Effector CD8-positive, alpha-beta T cell (primary cell): ENCODE measurements around the gene WDTC1.
A peak's percentile ranks its signal among the peaks of the same experiment; 100 is the strongest.
"Not testable (repeated sequence)": the region's sequence is repeated elsewhere in the genome, so short reads cannot be mapped to it uniquely, and the experiment has no call there.

ENCODE experiments used
- DNase-seq: peaks from one replicate; lab custom pipeline; 2025; lab: John Stamatoyannopoulos, UW
- total RNA-seq, 4 experiments: gene quantifications; one replicate each; lab custom pipeline; 2026; lab: John Stamatoyannopoulos, UW

The WDTC1 gene
- total RNA-seq, result 80.7 to 140 (median 116) reads per million in 4 experiments

GRCh38 chr1:27234049-27234882, at the start of gene WDTC1:
Gene WDTC1 (plus strand): TSS chr1:27234632. CDS start chr1:27261055, 26,423 bp downstream.
- DNase-seq, result peak; percentile 96

- not testable (repeated sequence) for DNase-seq
Observed at GRCh38 chr1:27184665-27185064, 49.8 kb upstream of the WDTC1 start.

GRCh38 chr1:27192039-27192529, 42.3 kb upstream of the WDTC1 start:
- DNase-seq, result no peak

- no peak for DNase-seq
Observed at GRCh38 chr1:27193194-27193593, 41.2 kb upstream of the WDTC1 start.

GRCh38 chr1:27201295-27201694, 33.1 kb upstream of the WDTC1 start:
- no peak for DNase-seq

- no peak for DNase-seq
Observed at GRCh38 chr1:27203946-27204345, 30.5 kb upstream of the WDTC1 start.

GRCh38 chr1:27207238-27207637, 27.2 kb upstream of the WDTC1 start:
- DNase-seq, result not testable (repeated sequence)

GRCh38 chr1:27208143-27208850, 26.1 kb upstream of the WDTC1 start:
- DNase-seq, result not testable (repeated sequence)

- DNase-seq, result no peak
Observed at GRCh38 chr1:27216466-27216865, 18.0 kb upstream of the WDTC1 start.

GRCh38 chr1:27217401-27217800, 17.0 kb upstream of the WDTC1 start:
- no peak for DNase-seq

GRCh38 chr1:27218736-27219135, 15.7 kb upstream of the WDTC1 start:
- DNase-seq, result no peak

- no peak for DNase-seq
Observed at GRCh38 chr1:27220096-27220495, 14.3 kb upstream of the WDTC1 start.

- not testable (repeated sequence) for DNase-seq
Observed at GRCh38 chr1:27220702-27221497, 13.5 kb upstream of the WDTC1 start.

GRCh38 chr1:27225621-27226020, 8.8 kb upstream of the WDTC1 start:
- no peak for DNase-seq

GRCh38 chr1:27227765-27228164, 6.7 kb upstream of the WDTC1 start:
- DNase-seq, result no peak

- no peak for DNase-seq
Observed at GRCh38 chr1:27233667-27234048, 774 bp upstream of the WDTC1 start.

GRCh38 chr1:27235827-27236226, 1.4 kb downstream of the WDTC1 start:
- DNase-seq, result no peak

- DNase-seq, result no peak
Observed at GRCh38 chr1:27237112-27237511, 2.7 kb downstream of the WDTC1 start.

- no peak for DNase-seq
Observed at GRCh38 chr1:27238032-27238431, 3.6 kb downstream of the WDTC1 start.

GRCh38 chr1:27241677-27242076, 7.2 kb downstream of the WDTC1 start:
- no peak for DNase-seq

GRCh38 chr1:27243665-27244064, 9.2 kb downstream of the WDTC1 start:
- DNase-seq, result not testable (repeated sequence)

- DNase-seq, result no peak
Observed at GRCh38 chr1:27246194-27246593, 11.8 kb downstream of the WDTC1 start.
